H9 (cell line): Measurements from ENCODE around the gene FBXO24. TPM values are rescaled to one million over a fixed set of nuclear protein-coding genes. Genes with fewer than 3 reads are reported as not detected.

Experiments
- DNase-seq: peaks from one replicate; pipeline ENCODE4 v3.0.0-alpha.2; 2017
- H2AFZ ChIP-seq: one replicate; pipeline ENCODE4 v1.6.1; 2013; ENCODE audit warnings: mild to moderate bottlenecking, low read length, control low read depth, moderate library complexity
- H2AK5ac ChIP-seq: 2 replicates; pipeline ENCODE4 v1.6.1; 2013; ENCODE audit warnings: low read length, control low read depth, mixed read lengths; ENCODE audit not compliant: insufficient read length
- H2BK120ac ChIP-seq: one replicate; pipeline ENCODE4 v1.6.1; 2013; ENCODE audit warnings: low read depth, mild to moderate bottlenecking, low read length, control low read depth, inconsistent platforms; ENCODE audit not compliant: poor library complexity, severe bottlenecking
- H2BK12ac ChIP-seq: 2 replicates; pipeline ENCODE4 v1.6.1; 2013; ENCODE audit warnings: low read length, control low read depth, mixed read lengths, low read depth; ENCODE audit not compliant: insufficient read length
- H2BK15ac ChIP-seq: 2 replicates; pipeline ENCODE4 v1.6.1; 2013; ENCODE audit warnings: low read depth, low read length, control low read depth
- H2BK20ac ChIP-seq: one replicate; pipeline ENCODE4 v1.6.1; 2013; ENCODE audit warnings: low read depth, mild to moderate bottlenecking, low read length, control low read depth, inconsistent platforms; ENCODE audit not compliant: poor library complexity, severe bottlenecking
- H2BK5ac ChIP-seq: 2 replicates; pipeline ENCODE4 v1.6.1; 2013; ENCODE audit warnings: low read length, control low read depth, mixed read lengths; ENCODE audit not compliant: insufficient read length
- H3K14ac ChIP-seq: 2 replicates; pipeline ENCODE4 v1.6.1; 2013; ENCODE audit warnings: low read length, control low read depth; ENCODE audit not compliant: insufficient read depth
- H3K18ac ChIP-seq: 2 replicates; pipeline ENCODE4 v1.6.1; 2013; ENCODE audit warnings: low read depth, mild to moderate bottlenecking, mixed read lengths, low read length, control low read depth; ENCODE audit not compliant: insufficient read length
- H3K23ac ChIP-seq: 2 replicates; pipeline ENCODE4 v1.6.1; 2013; ENCODE audit warnings: low read length, control low read depth, mixed read lengths, low read depth; ENCODE audit not compliant: insufficient read length
- H3K23me2 ChIP-seq: 2 replicates; pipeline ENCODE4 v1.6.1; 2013; ENCODE audit warnings: low read depth, mild to moderate bottlenecking, mixed read lengths, low read length, control low read depth; ENCODE audit not compliant: insufficient read length, poor library complexity, severe bottlenecking
- H3K27ac ChIP-seq: 2 replicates; pipeline ENCODE4 v1.5.1; 2013; ENCODE audit warnings: low read length, control low read depth, mixed read lengths, low read depth; ENCODE audit not compliant: insufficient read length
- H3K27me3 ChIP-seq: 2 replicates; pipeline ENCODE4 v1.6.1; 2013; ENCODE audit warnings: low read length, control low read depth, inconsistent platforms; ENCODE audit not compliant: insufficient read depth
- H3K4ac ChIP-seq: 2 replicates; pipeline ENCODE4 v1.6.1; 2013; ENCODE audit warnings: low read depth, mild to moderate bottlenecking, control low read depth, inconsistent platforms, low read length, moderate library complexity
- H3K4me1 ChIP-seq: 2 replicates; pipeline ENCODE4 v1.6.1; 2013; ENCODE audit warnings: low read length, control low read depth, inconsistent platforms; ENCODE audit not compliant: insufficient read depth
- H3K4me2 ChIP-seq: 2 replicates; pipeline ENCODE4 v1.6.1; 2013; ENCODE audit warnings: low read length, control low read depth, mixed read lengths; ENCODE audit not compliant: insufficient read length, insufficient read depth
- H3K56ac ChIP-seq: 2 replicates; pipeline ENCODE4 v1.6.1; 2013; ENCODE audit warnings: low read depth, mild to moderate bottlenecking, mixed read lengths, low read length, control low read depth; ENCODE audit not compliant: insufficient read length
- H3K79me1 ChIP-seq: 2 replicates; pipeline ENCODE4 v1.6.1; 2013; ENCODE audit warnings: low read depth, mild to moderate bottlenecking, moderate library complexity, low read length, control low read depth, inconsistent platforms; ENCODE audit not compliant: insufficient read depth, poor library complexity, severe bottlenecking
- H3K79me2 ChIP-seq: 2 replicates; pipeline ENCODE4 v1.6.1; 2013; ENCODE audit warnings: low read length, control low read depth, inconsistent platforms; ENCODE audit not compliant: insufficient read depth
- H3K9ac ChIP-seq: 2 replicates; pipeline ENCODE4 v1.6.1; 2013; ENCODE audit warnings: low read length, control low read depth, mixed read lengths; ENCODE audit not compliant: insufficient read length; ENCODE audit errors: extremely low read depth
- H3K9me3 ChIP-seq: one replicate; pipeline ENCODE4 v1.6.1; 2013; ENCODE audit warnings: low read depth, low read length, inconsistent platforms; ENCODE audit not compliant: control insufficient read depth
- H3T11ph ChIP-seq: one replicate; pipeline ENCODE4 v1.6.1; 2013; ENCODE audit warnings: mild to moderate bottlenecking, low read length, control low read depth, inconsistent platforms
- H4K20me1 ChIP-seq: one replicate; pipeline ENCODE4 v1.6.1; 2013; ENCODE audit not compliant: control insufficient read depth, insufficient read length, insufficient read depth
- H4K5ac ChIP-seq: 2 replicates; pipeline ENCODE4 v1.6.1; 2013; ENCODE audit warnings: low read depth, mild to moderate bottlenecking, mixed read lengths, low read length, control low read depth; ENCODE audit not compliant: insufficient read length
- H4K8ac ChIP-seq: replicated peaks from 2 replicates; pipeline ENCODE4 v1.6.1; 2013; ENCODE audit warnings: low read length, control low read depth, mixed read lengths, low read depth; ENCODE audit not compliant: insufficient read length
- H4K91ac ChIP-seq: 2 replicates; pipeline ENCODE4 v1.6.1; 2013; ENCODE audit warnings: low read depth, mild to moderate bottlenecking, moderate library complexity, mixed read lengths, low read length, control low read depth; ENCODE audit not compliant: insufficient read length
- H3K27ac Mint-ChIP-seq, 3 experiments: 2 replicates in 2 of 3; 3 replicates in 1 of 3; pipeline ENCODE4 v1.8.0; 2020 to 2021; ENCODE audit warnings: mixed read lengths in 3 of 3, mild to moderate bottlenecking in 1 of 3, moderate library complexity in 1 of 3
- H3K27me3 Mint-ChIP-seq: 2 replicates; pipeline ENCODE4 v1.8.0; 2021; ENCODE audit warnings: low read depth, mild to moderate bottlenecking, moderate library complexity, mixed read lengths
- H3K36me3 Mint-ChIP-seq, 3 experiments: 2 replicates in 2 of 3; 3 replicates in 1 of 3; pipeline ENCODE4 v1.8.0; 2020 to 2021; ENCODE audit warnings: low read depth in 3 of 3, mixed read lengths in 3 of 3; ENCODE audit not compliant: insufficient read depth in 1 of 3
- H3K4me1 Mint-ChIP-seq, 2 experiments: 2 replicates each; pipeline ENCODE4 v1.8.0; 2020; ENCODE audit warnings: mixed read lengths in 2 of 2
- H3K4me3 Mint-ChIP-seq, 2 experiments: 2 replicates in 1 of 2; 3 replicates in 1 of 2; pipeline ENCODE4 v1.8.0; 2020 to 2021; ENCODE audit warnings: mild to moderate bottlenecking in 2 of 2, mixed read lengths in 2 of 2, moderate library complexity in 1 of 2
- H3K9me3 Mint-ChIP-seq, 2 experiments: 2 replicates in 1 of 2; 3 replicates in 1 of 2; pipeline ENCODE4 v1.8.0; 2020; ENCODE audit warnings: mild to moderate bottlenecking in 2 of 2, mixed read lengths in 2 of 2, moderate library complexity in 1 of 2
- CTCF ChIP-seq: fragments of 200-600 bp; sonication (generic); conservative IDR thresholded peaks from 3 replicates; pipeline ENCODE4 v1.8.0; 2021; ENCODE audit warnings: antibody characterized with exemption, mild to moderate bottlenecking
- WGBS: extraction: QIAGEN DNeasy Blood & Tissue Kit; methylation state at CpG from one replicate; pipeline ENCODE4 v1.1.7; 2013; ENCODE audit warnings: missing lambda C conversion rate, low lambda C conversion rate, mixed read lengths; ENCODE audit not compliant: insufficient read length; ENCODE audit errors: extremely low coverage; 5-methylcytosine and 5-hydroxymethylcytosine counted together
- total RNA-seq: library from RNA; stranded (reverse); gene quantifications from 2 replicates; pipeline ENCODE4 v1.2.1, GENCODE V29; 2021

FBXO24 gene
- total RNA-seq, 1 experiment from 2014 or later: 0.85 TPM

DNA sequence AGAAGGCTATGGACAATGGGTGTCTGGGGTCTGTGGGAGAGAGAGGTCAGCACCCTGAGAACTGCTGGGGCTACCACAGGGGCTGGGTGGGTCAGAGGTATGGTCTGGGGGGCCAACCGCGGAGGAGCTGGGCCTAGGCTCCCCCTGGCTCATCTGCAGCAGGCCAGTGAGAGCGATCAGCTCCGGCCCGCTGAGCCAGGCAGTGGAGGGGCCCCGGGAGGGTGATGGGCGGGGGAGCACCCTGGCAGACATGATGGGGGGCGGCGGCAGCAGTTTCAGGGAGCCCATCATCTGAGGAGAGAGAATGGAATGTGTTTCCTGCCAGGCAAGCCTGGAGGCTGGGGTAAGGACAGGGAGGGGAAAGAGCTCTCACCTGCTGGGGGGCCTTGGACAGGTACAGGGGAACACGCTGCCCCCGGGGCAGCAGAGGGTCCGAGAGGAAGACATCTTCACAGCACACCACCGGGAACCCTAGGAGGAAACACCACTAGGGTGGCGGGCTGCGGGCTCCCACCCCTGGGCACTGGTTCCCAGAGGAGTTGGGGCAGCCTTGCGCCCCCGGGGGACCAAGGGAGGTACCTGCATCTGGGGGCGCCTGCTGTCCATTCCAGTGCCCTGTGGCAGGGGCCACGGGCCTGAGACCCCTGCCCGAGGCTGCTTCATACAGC, 13.7 kb upstream of the FBXO24 start:
- H3K27ac Mint-ChIP-seq: peak overlapping the region; percentile 77 to 93 (median 91); a peak in 5 of 7 replicates
- WGBS: no CpG with 5 or more reads among the region's 20 CpGs
- DNase-seq: peak; percentile 35

More for the DNA sequence above, 13.7 kb upstream of the FBXO24 start:
- Histone ChIP-seq H2BK15ac (no peak overlapping the region), H3K9me3 (no peaks in the 10 kb centered on the region), H3K4me2 (no peak overlapping the region), H4K20me1 (no peaks in the 10 kb centered on the region), H2BK20ac (no peak overlapping the region), H4K5ac (no peak overlapping the region), H3K18ac (no peak overlapping the region), H3K9ac (no peak overlapping the region), H4K8ac (no peak overlapping the region), H2BK12ac (no peak overlapping the region), H3K56ac (no peak overlapping the region), H2BK120ac (no peak overlapping the region), H3K79me2 (no peaks in the 10 kb centered on the region), H3K79me1 (no peaks in the 10 kb centered on the region), H3K4ac (no peak overlapping the region), H2AK5ac (no peak overlapping the region), H3K4me1 (peaks cover 6% of the 10 kb centered on the region; the same call in 1 of the 2 replicates), H2AFZ (no peak overlapping the region), H3K23me2 (peaks cover 9% of the 10 kb centered on the region), H3K27me3 (no peaks in the 10 kb centered on the region), H2BK5ac (no peak overlapping the region), H3K27ac (no peak overlapping the region), H3K23ac (no peak overlapping the region), H3T11ph (no peak overlapping the region), H3K14ac (no peak overlapping the region), H4K91ac (no peak overlapping the region)
- TF ChIP-seq CTCF: no peak
- Mint-ChIP-seq H3K36me3 (peaks cover 6 to 15% (median 13%) of the 10 kb centered on the region in 3 experiments; a peak in 6 of 7 replicates), H3K4me1 (peaks cover 26 to 31% of the 10 kb centered on the region in 2 experiments), H3K9me3 (peaks cover 0 to 2% of the 10 kb centered on the region in 2 experiments; a peak in 1 of 5 replicates), H3K27me3 (peaks cover 5% of the 10 kb centered on the region), H3K4me3 (peak overlapping the region in 1 of 2 experiments; percentile 29; a peak in 2 of 5 replicates)
